HAP-1 (cell line): Measurements from ENCODE around the gene PAX7.

Experiments
- DNase-seq, 2 experiments: peaks; one replicate each; pipeline ENCODE4 v3.0.0-alpha.2; 2016 to 2020; ENCODE audit warnings: low spot score in 2 of 2
- H3K27me3 ChIP-seq: fragments of 250-450 bp; sonication (Bioruptor Pico); 2 replicates; pipeline ENCODE4 v1.5.1; 2020; ENCODE audit warnings: low read depth, mild to moderate bottlenecking, moderate library complexity
- H3K36me3 ChIP-seq: fragments of 250-450 bp; sonication (Bioruptor Pico); replicated peaks from 2 replicates; pipeline ENCODE4 v1.5.1; 2020; ENCODE audit warnings: mild to moderate bottlenecking
- H3K4me1 ChIP-seq: fragments of 250-450 bp; sonication (Bioruptor Pico); 2 replicates; pipeline ENCODE4 v1.5.1; 2020; ENCODE audit warnings: mild to moderate bottlenecking
- H3K4me3 ChIP-seq: fragments of 250-450 bp; sonication (Bioruptor Pico); 2 replicates; pipeline ENCODE4 v1.5.1; 2020; ENCODE audit warnings: mild to moderate bottlenecking, moderate library complexity
- H3K9me3 ChIP-seq: fragments of 250-450 bp; sonication (Bioruptor Pico); 2 replicates; pipeline ENCODE4 v1.5.1; 2020; ENCODE audit warnings: mild to moderate bottlenecking, moderate library complexity
- in situ Hi-C: fragments of 300-500 bp; cut with MboI; formaldehyde crosslinking; loops from 3 replicates; pipeline ENCODE4 v1.14.3; 2020; ENCODE audit warnings: low sequenced_read_pairs, inconsistent platforms, mixed read lengths

Gene PAX7

GRCh38 chr1:18781031-18781430 is 150.4 kb downstream of the PAX7 start:
- DNase-seq: no peak
- no peaks in the 10 kb centered on the region for H3K9me3 ChIP-seq
- H3K36me3 ChIP-seq: no peaks in the 10 kb centered on the region
- H3K4me1 ChIP-seq: no peaks in the 10 kb centered on the region
- H3K4me3 ChIP-seq: no peak overlapping the region
- in situ Hi-C loops: no loop called here
- peaks cover 20% of the 10 kb centered on the region; the same call in 1 of the 2 replicates for H3K27me3 ChIP-seq

- Histone ChIP-seq H3K4me3 (no peak overlapping the region), H3K36me3 (no peaks in the 10 kb centered on the region), H3K9me3 (no peaks in the 10 kb centered on the region), H3K4me1 (no peaks in the 10 kb centered on the region), H3K27me3 (peaks cover 15% of the 10 kb centered on the region; the same call in 1 of the 2 replicates)
- DNase-seq: no peak
- in situ Hi-C loops: no loop called here
Measured at GRCh38 chr1:18783705-18784481, 153.2 kb downstream of the PAX7 start.

GRCh38 chr1:18784482-18784831 is 153.8 kb downstream of the PAX7 start:
- H3K4me3 ChIP-seq: no peak overlapping the region
- in situ Hi-C loops: no loop called here

GRCh38 chr1:18786149-18786548 is 155.5 kb downstream of the PAX7 start:
- Histone ChIP-seq H3K36me3 (no peaks in the 10 kb centered on the region), H3K27me3 (peaks cover 9% of the 10 kb centered on the region), H3K4me3 (no peak overlapping the region), H3K9me3 (no peaks in the 10 kb centered on the region), H3K4me1 (no peaks in the 10 kb centered on the region)
- DNase-seq: no peak
- in situ Hi-C loops: no loop called here

More at GRCh38 chr1:18784482-18784831, 153.8 kb downstream of the PAX7 start:
- no peaks in the 10 kb centered on the region for H3K4me1 ChIP-seq
- peaks cover 9% of the 10 kb centered on the region; the same call in 1 of the 2 replicates for H3K27me3 ChIP-seq
- H3K36me3 ChIP-seq: no peaks in the 10 kb centered on the region
- H3K9me3 ChIP-seq: no peaks in the 10 kb centered on the region
- no peak for DNase-seq

GRCh38 chr1:18787825-18788385 is 157.3 kb downstream of the PAX7 start:
- DNase-seq: no peak
- H3K4me1 ChIP-seq: no peaks in the 10 kb centered on the region
- H3K4me3 ChIP-seq: no peak overlapping the region
- peaks cover 19% of the 10 kb centered on the region for H3K27me3 ChIP-seq
- no peaks in the 10 kb centered on the region for H3K9me3 ChIP-seq
- no peaks in the 10 kb centered on the region for H3K36me3 ChIP-seq
- in situ Hi-C loops: no loop called here

GRCh38 chr1:18789246-18789645 is 158.6 kb downstream of the PAX7 start:
- no peaks in the 10 kb centered on the region for H3K4me1 ChIP-seq

GRCh38 chr1:18792747-18793146 is 162.1 kb downstream of the PAX7 start:
- Histone ChIP-seq H3K36me3 (no peaks in the 10 kb centered on the region), H3K9me3 (no peaks in the 10 kb centered on the region), H3K4me3 (no peak overlapping the region), H3K27me3 (peaks cover 22% of the 10 kb centered on the region), H3K4me1 (no peaks in the 10 kb centered on the region)
- DNase-seq: no peak
- in situ Hi-C loops: no loop called here

More at GRCh38 chr1:18789246-18789645, 158.6 kb downstream of the PAX7 start:
- no peaks in the 10 kb centered on the region for H3K9me3 ChIP-seq
- H3K36me3 ChIP-seq: no peaks in the 10 kb centered on the region
- H3K27me3 ChIP-seq: peaks cover 22% of the 10 kb centered on the region
- in situ Hi-C loops: no loop called here
- DNase-seq: no peak
- no peak overlapping the region for H3K4me3 ChIP-seq

GRCh38 chr1:18793164-18793563 is 162.5 kb downstream of the PAX7 start:
- Histone ChIP-seq H3K4me3 (no peak overlapping the region), H3K27me3 (peaks cover 22% of the 10 kb centered on the region)

GRCh38 chr1:18794051-18794450 is 163.4 kb downstream of the PAX7 start:
- H3K36me3 ChIP-seq: no peaks in the 10 kb centered on the region
- H3K27me3 ChIP-seq: peaks cover 22% of the 10 kb centered on the region
- no peak for DNase-seq
- no peak overlapping the region for H3K4me3 ChIP-seq
- no peaks in the 10 kb centered on the region for H3K4me1 ChIP-seq
- H3K9me3 ChIP-seq: no peaks in the 10 kb centered on the region
- in situ Hi-C loops: no loop called here

More at GRCh38 chr1:18793164-18793563, 162.5 kb downstream of the PAX7 start:
- Histone ChIP-seq H3K36me3 (no peaks in the 10 kb centered on the region), H3K4me1 (no peaks in the 10 kb centered on the region), H3K9me3 (no peaks in the 10 kb centered on the region)
- in situ Hi-C loops: no loop called here
- no peak for DNase-seq

GRCh38 chr1:18794561-18794960 is 163.9 kb downstream of the PAX7 start:
- Histone ChIP-seq H3K4me3 (no peak overlapping the region), H3K27me3 (peaks cover 21% of the 10 kb centered on the region), H3K4me1 (no peaks in the 10 kb centered on the region), H3K9me3 (no peaks in the 10 kb centered on the region), H3K36me3 (no peaks in the 10 kb centered on the region)
- DNase-seq: peak in 1 of 2 experiments; percentile 28
- in situ Hi-C loops: no loop called here

- in situ Hi-C loops: no loop called here
- H3K4me1 ChIP-seq: no peaks in the 10 kb centered on the region
- H3K9me3 ChIP-seq: no peaks in the 10 kb centered on the region
- no peaks in the 10 kb centered on the region for H3K36me3 ChIP-seq
- H3K27me3 ChIP-seq: peaks cover 15% of the 10 kb centered on the region
- no peak overlapping the region for H3K4me3 ChIP-seq
- DNase-seq: no peak
Measured at GRCh38 chr1:18795002-18795689, 164.5 kb downstream of the PAX7 start.

- no peak overlapping the region for H3K4me3 ChIP-seq
- no peaks in the 10 kb centered on the region for H3K4me1 ChIP-seq
- in situ Hi-C loops: no loop called here
- no peaks in the 10 kb centered on the region for H3K36me3 ChIP-seq
- DNase-seq: no peak
- peaks cover 9% of the 10 kb centered on the region; the same call in 1 of the 2 replicates for H3K27me3 ChIP-seq
- H3K9me3 ChIP-seq: no peaks in the 10 kb centered on the region
Measured at GRCh38 chr1:18796950-18797349, 166.3 kb downstream of the PAX7 start.
